GM19397 (cell line): ENCODE results near the gene DGLUCY.

Source experiments
- ATAC-seq: cut with Tn5 transposase; IDR thresholded peaks from one replicate; pipeline ENCODE4 v1.9.1; 2021; ENCODE audit warnings: mild to moderate bottlenecking, moderate library complexity; ENCODE audit not compliant: unreplicated experiment

The DGLUCY gene

GRCh38 chr14:91272341-91273272, 158.7 kb downstream of the DGLUCY start:
- no peak for ATAC-seq

- no peak for ATAC-seq
Observed at GRCh38 chr14:91273273-91273884, 159.5 kb downstream of the DGLUCY start.

GRCh38 chr14:91273885-91274273, 160.0 kb downstream of the DGLUCY start:
- no peak for ATAC-seq

- ATAC-seq: no peak
Observed at GRCh38 chr14:91274796-91275195, 160.9 kb downstream of the DGLUCY start.
